Measurements from ENCODE around the gene PLPPR4.

Gene PLPPR4

GRCh38 chr1:99348397-99349132 is 84.3 kb downstream of the PLPPR4 start:
- no peak for DNase-seq (ENCODE audit: low spot score)

- no peak for DNase-seq (ENCODE audit: low spot score)
Measured at GRCh38 chr1:99352821-99353220, 88.5 kb downstream of the PLPPR4 start.

DNA sequence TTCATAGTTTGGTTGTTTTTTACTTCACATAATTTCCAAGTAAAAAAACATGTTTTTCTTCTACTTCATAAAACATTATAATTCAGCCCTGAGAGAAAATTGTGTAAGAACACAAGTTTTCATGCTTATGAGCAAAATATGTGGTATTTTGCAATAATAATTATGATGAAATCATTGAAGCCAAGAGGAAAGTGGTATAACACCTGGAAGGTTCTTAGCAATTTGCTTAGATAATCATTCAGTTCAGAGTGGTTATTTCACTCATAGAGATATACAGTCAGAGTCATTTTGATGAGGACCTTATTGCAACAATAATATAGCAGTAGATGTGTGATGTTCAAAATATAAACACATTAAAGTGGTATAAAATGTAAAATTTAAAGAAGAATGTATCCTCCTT is 94.5 kb downstream of the PLPPR4 start:
- no peak for DNase-seq (ENCODE audit: low spot score)

Data from CD4-positive, alpha-beta T cell treated with Interleukin-6 at 100 ng/mL for 8 hours (primary cell).